PC-9 (cell line): ENCODE results near the gene EMX2. TPM values are rescaled to one million over a fixed set of nuclear protein-coding genes. Genes with fewer than 3 reads are reported as not detected.

Experiments
- BruUV-seq: library from RNA; stranded (reverse); fragments of 400-500 nt; replicated peaks from 2 replicates; lab custom pipeline; 2021; lab: Mats Ljungman, UMichigan
- CTCF ChIA-PET: fragments of 300-600 bp; sonication (Branson Sonifier 250); formaldehyde crosslinking; loops from one replicate; lab custom pipeline; 2022; ENCODE audit warnings: antibody characterized with exemption; lab: Charles Lee
- POLR2A ChIA-PET: fragments of 300-600 bp; sonication (Branson Sonifier 250); formaldehyde crosslinking; loops from one replicate; lab custom pipeline; 2022; ENCODE audit warnings: antibody characterized with exemption; ENCODE audit not compliant: unreplicated experiment; lab: Charles Lee
- DNase-seq, 2 experiments: peaks; one replicate each; pipeline versions ENCODE4 v3.0.0 to v3.0.0-alpha.2; 2015 to 2022; ENCODE audit warnings: mixed read lengths in 1 of 2
- H2AFZ ChIP-seq: fragments of 200-600 bp; sonication (generic); 2 replicates; pipeline ENCODE4 v1.8.1; 2017; ENCODE audit warnings: antibody characterized with exemption
- H3F3A ChIP-seq: fragments of 200-600 bp; sonication (generic); 2 replicates; pipeline ENCODE4 v1.8.1; 2017; ENCODE audit warnings: antibody characterized with exemption, mild to moderate bottlenecking, low read depth; ENCODE audit not compliant: insufficient read depth
- H3K27ac ChIP-seq: fragments of 200-600 bp; sonication (generic); 2 replicates; pipeline ENCODE4 v1.6.1; 2016; ENCODE audit warnings: mixed run types
- H3K27me3 ChIP-seq: fragments of 200-600 bp; sonication (generic); 2 replicates; pipeline ENCODE4 v1.6.1; 2016; ENCODE audit warnings: low read depth, mixed run types; ENCODE audit not compliant: insufficient read depth
- H3K36me3 ChIP-seq: fragments of 200-600 bp; sonication (generic); 2 replicates; pipeline ENCODE4 v1.6.1; 2016; ENCODE audit warnings: low read depth, mixed run types
- H3K4me1 ChIP-seq: fragments of 200-600 bp; sonication (generic); replicated peaks from 2 replicates; pipeline ENCODE4 v1.6.1; 2016; ENCODE audit warnings: mixed run types; ENCODE audit not compliant: insufficient read depth
- H3K4me2 ChIP-seq: fragments of 200-600 bp; sonication (generic); 2 replicates; pipeline ENCODE4 v1.6.1; 2017; ENCODE audit warnings: mixed run types
- H3K4me3 ChIP-seq: fragments of 200-600 bp; sonication (generic); 2 replicates; pipeline ENCODE4 v1.6.1; 2016; ENCODE audit warnings: mixed run types
- H3K79me2 ChIP-seq: fragments of 200-600 bp; sonication (generic); 2 replicates; pipeline ENCODE4 v1.6.1; 2017; ENCODE audit warnings: low read depth, mixed run types
- H3K9me2 ChIP-seq: fragments of 200-600 bp; sonication (generic); 2 replicates; pipeline ENCODE4 v1.8.1; 2017; ENCODE audit warnings: mild to moderate bottlenecking; ENCODE audit not compliant: insufficient read depth
- H3K9me3 ChIP-seq: fragments of 200-600 bp; sonication (generic); 2 replicates; pipeline ENCODE4 v1.8.1; 2016; ENCODE audit warnings: low read depth; ENCODE audit not compliant: insufficient read depth
- H4K20me1 ChIP-seq: fragments of 200-600 bp; sonication (generic); 2 replicates; pipeline ENCODE4 v1.8.1; 2017; ENCODE audit not compliant: insufficient read depth
- CTCF ChIP-seq: fragments of 200-600 bp; sonication (generic); conservative IDR thresholded peaks from 2 replicates; pipeline ENCODE4 v1.6.1; 2017; ENCODE audit warnings: mixed run types, antibody characterized with exemption, mild to moderate bottlenecking, moderate library complexity
- EZH2 ChIP-seq: fragments of 200-600 bp; sonication (generic); IDR thresholded peaks from 2 replicates; pipeline ENCODE4 v1.8.0; 2017; ENCODE audit warnings: antibody characterized with exemption, low read depth
- intact Hi-C: fragments of 100-400 bp; cut with micrococcal nuclease; formaldehyde crosslinking; loops from one replicate; pipeline ENCODE4 v1.10.0; 2022; ENCODE audit not compliant: unreplicated experiment
- total RNA-seq: library from RNA; stranded (reverse); gene quantifications from 2 replicates; pipeline ENCODE4 v1.2.3, GENCODE V29; 2021

Gene EMX2
- total RNA-seq, 1 experiment from 2014 or later: not detected

GRCh38 chr10:117530791-117531190 lies 11.8 kb upstream of the EMX2 start:
- intact Hi-C loops: no loop called here
- H3K79me2 ChIP-seq: no peaks in the 10 kb centered on the region
- H3K27ac ChIP-seq: no peak overlapping the region
- no peak for DNase-seq
- no peaks in the 10 kb centered on the region for H3K4me1 ChIP-seq
- no peak for TF ChIP-seq CTCF
- TF ChIP-seq EZH2: no peak
- H3K4me3 ChIP-seq: no peak overlapping the region
- no peak overlapping the region for H3K4me2 ChIP-seq
- no TSS peak for BruUV-seq
- ChIA-PET POLR2A (no interaction called here), CTCF (no interaction called here)
- no peak overlapping the region for H2AFZ ChIP-seq
- H3K9me3 ChIP-seq: no peaks in the 10 kb centered on the region
- no peaks in the 10 kb centered on the region for H3K9me2 ChIP-seq
- H4K20me1 ChIP-seq: no peaks in the 10 kb centered on the region
- H3F3A ChIP-seq: no peaks in the 10 kb centered on the region
- H3K36me3 ChIP-seq: no peaks in the 10 kb centered on the region
- H3K27me3 ChIP-seq: peaks cover 36% of the 10 kb centered on the region; the same call in 1 of the 2 replicates

GRCh38 chr10:117531371-117532002 lies 11.1 kb upstream of the EMX2 start:
- H3K79me2 ChIP-seq: no peaks in the 10 kb centered on the region
- no peak overlapping the region for H3K4me2 ChIP-seq
- H3K9me3 ChIP-seq: no peaks in the 10 kb centered on the region
- no peak for TF ChIP-seq EZH2
- no peak for TF ChIP-seq CTCF
- H3K4me1 ChIP-seq: no peaks in the 10 kb centered on the region
- ChIA-PET POLR2A (no interaction called here), CTCF (no interaction called here)
- no peak overlapping the region for H3K27ac ChIP-seq
- no peak overlapping the region for H3K4me3 ChIP-seq
- H3F3A ChIP-seq: no peaks in the 10 kb centered on the region
- peaks cover 36% of the 10 kb centered on the region; the same call in 1 of the 2 replicates for H3K27me3 ChIP-seq
- H2AFZ ChIP-seq: no peak overlapping the region
- no peaks in the 10 kb centered on the region for H3K9me2 ChIP-seq
- no peaks in the 10 kb centered on the region for H4K20me1 ChIP-seq
- no peak for DNase-seq
- BruUV-seq: no TSS peak
- no peaks in the 10 kb centered on the region for H3K36me3 ChIP-seq
- intact Hi-C loops: no loop called here

GRCh38 chr10:117532003-117532385 lies 10.6 kb upstream of the EMX2 start:
- CTCF ChIA-PET: no interaction called here
- no peak overlapping the region for H3K27ac ChIP-seq
- DNase-seq: no peak
- no TSS peak for BruUV-seq
- no peak overlapping the region for H3K4me2 ChIP-seq
- no peak overlapping the region for H3K4me3 ChIP-seq
- H3K27me3 ChIP-seq: peaks cover 36% of the 10 kb centered on the region; the same call in 1 of the 2 replicates
- no peaks in the 10 kb centered on the region for H3F3A ChIP-seq
- H3K79me2 ChIP-seq: no peaks in the 10 kb centered on the region
- no peaks in the 10 kb centered on the region for H3K9me3 ChIP-seq
- no peaks in the 10 kb centered on the region for H3K4me1 ChIP-seq
- no peaks in the 10 kb centered on the region for H3K9me2 ChIP-seq
- intact Hi-C loops: no loop called here
- no peaks in the 10 kb centered on the region for H4K20me1 ChIP-seq
- H3K36me3 ChIP-seq: no peaks in the 10 kb centered on the region
- TF ChIP-seq EZH2 (no peak), CTCF (no peak)
- no peak overlapping the region for H2AFZ ChIP-seq
- POLR2A ChIA-PET: no interaction called here
